Hepatocyte (in vitro differentiated cells): ENCODE data around the gene KTI12.
"Not testable (repeated sequence)": the region's sequence is repeated elsewhere in the genome, so short reads cannot be mapped to it uniquely, and the experiment has no call there.

Experiments used
- EZH2 ChIP-seq: fragments of 200-600 bp; sonication (generic); IDR thresholded peaks from 2 replicates; pipeline ENCODE4 v1.6.1; 2016; ENCODE audit warnings: antibody characterized with exemption, mild to moderate bottlenecking, borderline replicate concordance
- EZH2phosphoT487 ChIP-seq: fragments of 200-600 bp; sonication (generic); IDR thresholded peaks from one replicate; pipeline ENCODE4 v1.6.1; 2018; ENCODE audit warnings: antibody characterized with exemption, mild to moderate bottlenecking, low read depth, moderate library complexity; ENCODE audit not compliant: unreplicated experiment, severe bottlenecking
- TF ChIP-seq, protein P1 (sequence below): fragments of 200-600 bp; sonication (generic); IDR thresholded peaks from 2 replicates; pipeline ENCODE4 v1.5.1; 2016; ENCODE audit warnings: antibody characterized with exemption, mild to moderate bottlenecking; ENCODE audit not compliant: poor library complexity

DNA sequence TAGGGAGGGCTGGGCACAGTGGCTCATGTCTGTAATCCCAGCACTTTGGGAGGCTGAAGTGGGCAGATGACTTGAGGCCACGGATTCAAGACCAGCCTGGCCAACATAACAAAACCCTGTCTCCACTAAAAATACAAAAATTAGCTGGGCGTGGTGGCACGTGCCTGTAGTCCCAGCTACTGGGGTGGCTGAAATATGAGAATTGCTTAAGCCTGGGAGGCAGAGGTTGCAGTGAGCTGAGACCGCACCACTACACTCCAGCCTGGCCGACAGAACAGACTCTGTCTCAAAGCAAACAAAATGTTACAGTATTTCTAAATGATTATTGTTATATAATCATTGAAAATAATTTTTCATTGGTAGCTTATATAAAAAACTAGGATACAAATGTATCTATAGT lies 4.8 kb downstream of the KTI12 start:
- TF ChIP-seq, protein P1, sequence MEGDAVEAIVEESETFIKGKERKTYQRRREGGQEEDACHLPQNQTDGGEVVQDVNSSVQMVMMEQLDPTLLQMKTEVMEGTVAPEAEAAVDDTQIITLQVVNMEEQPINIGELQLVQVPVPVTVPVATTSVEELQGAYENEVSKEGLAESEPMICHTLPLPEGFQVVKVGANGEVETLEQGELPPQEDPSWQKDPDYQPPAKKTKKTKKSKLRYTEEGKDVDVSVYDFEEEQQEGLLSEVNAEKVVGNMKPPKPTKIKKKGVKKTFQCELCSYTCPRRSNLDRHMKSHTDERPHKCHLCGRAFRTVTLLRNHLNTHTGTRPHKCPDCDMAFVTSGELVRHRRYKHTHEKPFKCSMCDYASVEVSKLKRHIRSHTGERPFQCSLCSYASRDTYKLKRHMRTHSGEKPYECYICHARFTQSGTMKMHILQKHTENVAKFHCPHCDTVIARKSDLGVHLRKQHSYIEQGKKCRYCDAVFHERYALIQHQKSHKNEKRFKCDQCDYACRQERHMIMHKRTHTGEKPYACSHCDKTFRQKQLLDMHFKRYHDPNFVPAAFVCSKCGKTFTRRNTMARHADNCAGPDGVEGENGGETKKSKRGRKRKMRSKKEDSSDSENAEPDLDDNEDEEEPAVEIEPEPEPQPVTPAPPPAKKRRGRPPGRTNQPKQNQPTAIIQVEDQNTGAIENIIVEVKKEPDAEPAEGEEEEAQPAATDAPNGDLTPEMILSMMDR: not testable (repeated sequence)
- TF ChIP-seq EZH2, EZH2phosphoT487: not testable (repeated sequence)
